Measurements from ENCODE around the gene SLC25A15. TPM values are rescaled to one million over a fixed set of nuclear protein-coding genes. Genes with fewer than 3 reads are reported as not detected.

Gene SLC25A15
- total RNA-seq, 1 donor from 2014 or later, result 5.8 TPM

GRCh38 chr13:40798380-40798779, 9.0 kb downstream of the SLC25A15 start:
- Histone ChIP-seq H3K36me3 (peaks cover 8% of the 10 kb centered on the region), H3K4me1 (no peaks in the 10 kb centered on the region), H3K4me3 (no peak overlapping the region), H3K27me3 (no peaks in the 10 kb centered on the region), H3K27ac (no peak overlapping the region), H3K9me3 (no peaks in the 10 kb centered on the region)
- DNase-seq (no peak), ATAC-seq (peak; percentile 70)
- intact Hi-C loops (cut with DNase I), result no loop called here
- TF ChIP-seq, protein P1, sequence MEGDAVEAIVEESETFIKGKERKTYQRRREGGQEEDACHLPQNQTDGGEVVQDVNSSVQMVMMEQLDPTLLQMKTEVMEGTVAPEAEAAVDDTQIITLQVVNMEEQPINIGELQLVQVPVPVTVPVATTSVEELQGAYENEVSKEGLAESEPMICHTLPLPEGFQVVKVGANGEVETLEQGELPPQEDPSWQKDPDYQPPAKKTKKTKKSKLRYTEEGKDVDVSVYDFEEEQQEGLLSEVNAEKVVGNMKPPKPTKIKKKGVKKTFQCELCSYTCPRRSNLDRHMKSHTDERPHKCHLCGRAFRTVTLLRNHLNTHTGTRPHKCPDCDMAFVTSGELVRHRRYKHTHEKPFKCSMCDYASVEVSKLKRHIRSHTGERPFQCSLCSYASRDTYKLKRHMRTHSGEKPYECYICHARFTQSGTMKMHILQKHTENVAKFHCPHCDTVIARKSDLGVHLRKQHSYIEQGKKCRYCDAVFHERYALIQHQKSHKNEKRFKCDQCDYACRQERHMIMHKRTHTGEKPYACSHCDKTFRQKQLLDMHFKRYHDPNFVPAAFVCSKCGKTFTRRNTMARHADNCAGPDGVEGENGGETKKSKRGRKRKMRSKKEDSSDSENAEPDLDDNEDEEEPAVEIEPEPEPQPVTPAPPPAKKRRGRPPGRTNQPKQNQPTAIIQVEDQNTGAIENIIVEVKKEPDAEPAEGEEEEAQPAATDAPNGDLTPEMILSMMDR (IDR thresholded peaks at IDR 0.05), result no peak

DNA sequence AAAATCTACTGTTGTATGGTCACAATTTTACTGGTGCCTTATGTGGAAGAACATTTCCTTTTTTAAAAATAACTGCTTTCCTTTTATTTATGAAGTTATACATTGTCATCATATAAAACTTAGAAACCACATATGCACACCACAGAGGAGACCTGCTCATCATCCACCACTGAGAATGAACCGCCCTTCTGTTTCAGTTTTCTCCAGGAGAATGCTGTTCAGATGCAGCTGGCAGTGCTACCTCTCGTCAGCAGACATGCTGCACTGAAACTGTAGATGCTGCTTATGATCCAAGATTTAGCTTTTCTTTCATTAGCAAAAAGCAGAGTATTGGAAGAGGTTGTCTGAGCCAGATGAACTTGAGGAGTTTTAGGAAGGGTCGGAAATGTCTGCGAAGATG, 10.1 kb downstream of the SLC25A15 start:
- ATAC-seq (no peak), DNase-seq (no peak)
- Histone ChIP-seq H3K4me1 (no peaks in the 10 kb centered on the region), H3K36me3 (peaks cover 8% of the 10 kb centered on the region), H3K9me3 (no peaks in the 10 kb centered on the region), H3K27ac (no peak overlapping the region), H3K27me3 (no peaks in the 10 kb centered on the region), H3K4me3 (no peak overlapping the region)
- TF ChIP-seq, protein P1 (IDR thresholded peaks at IDR 0.05), result no peak
- intact Hi-C loops (cut with DNase I), result no loop called here

DNA sequence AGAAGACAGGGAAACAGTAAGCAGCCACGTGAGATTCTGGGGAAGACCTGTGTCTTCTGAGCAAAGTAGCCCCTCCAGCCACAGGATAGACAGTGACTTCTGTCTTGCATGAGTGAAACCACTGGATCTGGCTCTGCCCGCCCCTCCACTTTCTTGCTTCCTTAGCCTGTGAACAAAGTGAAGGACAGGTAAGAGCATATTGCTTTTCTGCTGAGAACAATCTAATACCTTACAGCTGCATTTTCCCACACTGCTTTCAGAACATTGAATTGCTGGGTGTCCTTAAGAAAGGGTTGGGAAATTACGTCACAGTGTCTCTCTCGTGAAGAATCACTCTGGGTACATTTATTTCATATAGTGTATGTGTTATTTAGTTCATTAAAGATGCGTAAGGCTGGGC, 11.1 kb downstream of the SLC25A15 start:
- ATAC-seq (no peak), DNase-seq (no peak)
- TF ChIP-seq, protein P1 (IDR thresholded peaks at IDR 0.05), result no peak
- H3K27ac ChIP-seq, result no peak overlapping the region
- H3K27me3 ChIP-seq, result no peaks in the 10 kb centered on the region
- peaks cover 8% of the 10 kb centered on the region for H3K36me3 ChIP-seq
- H3K4me1 ChIP-seq, result no peaks in the 10 kb centered on the region
- H3K9me3 ChIP-seq, result no peaks in the 10 kb centered on the region
- H3K4me3 ChIP-seq, result no peak overlapping the region
- intact Hi-C loops (cut with DNase I), result no loop called here

DNA sequence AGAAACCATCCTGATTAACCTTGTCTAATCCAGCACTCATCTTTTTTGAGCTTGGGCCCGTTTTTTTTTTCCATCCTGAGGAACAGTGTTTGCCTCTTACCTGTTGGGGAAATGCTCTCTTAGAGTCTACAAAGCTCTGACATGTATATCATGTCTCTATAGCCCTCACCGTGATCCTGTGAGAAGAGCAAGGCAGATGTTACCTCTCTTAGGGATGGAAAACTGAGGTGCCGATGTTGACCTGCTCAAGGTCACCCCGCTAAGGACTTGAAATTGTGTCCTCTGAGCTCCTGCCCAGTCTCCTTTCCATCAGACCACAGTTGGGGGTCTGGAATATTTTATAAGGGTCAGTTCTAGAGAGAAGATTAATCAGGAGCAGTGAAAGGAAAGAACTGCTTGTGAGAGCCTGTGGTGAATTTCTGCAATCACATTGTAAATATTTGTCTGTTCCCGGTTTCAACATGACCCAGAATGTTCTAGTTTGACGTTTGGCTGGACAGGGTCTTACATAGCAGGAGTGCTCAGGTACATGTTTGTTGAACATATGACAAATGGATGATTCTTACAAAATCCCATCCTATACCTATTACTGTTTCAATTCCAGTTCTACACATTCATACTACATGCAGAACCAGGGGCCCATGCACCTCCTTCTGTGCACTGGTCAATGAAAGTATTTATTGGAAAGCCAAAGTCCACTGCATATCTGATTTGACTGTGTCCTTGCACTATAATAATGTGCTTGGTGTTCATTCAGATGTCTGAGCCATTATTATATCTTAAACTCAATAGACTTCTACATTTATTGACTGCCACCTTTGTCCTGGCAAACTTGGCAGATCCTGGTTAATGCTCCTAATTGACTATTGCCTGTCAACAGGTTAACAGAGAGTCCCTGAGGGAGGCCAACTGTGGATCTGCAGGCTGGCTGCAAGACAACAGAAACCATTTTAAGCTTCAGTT, 12.1 kb downstream of the SLC25A15 start:
- Histone ChIP-seq H3K27me3 (no peaks in the 10 kb centered on the region), H3K4me1 (no peaks in the 10 kb centered on the region), H3K9me3 (no peaks in the 10 kb centered on the region), H3K36me3 (peaks cover 12% of the 10 kb centered on the region), H3K4me3 (no peak overlapping the region), H3K27ac (no peak overlapping the region)
- ATAC-seq, result no peak
- no peak for DNase-seq
- intact Hi-C loops (cut with DNase I), result no loop called here
- TF ChIP-seq, protein P1 (IDR thresholded peaks at IDR 0.05), result no peak

DNA sequence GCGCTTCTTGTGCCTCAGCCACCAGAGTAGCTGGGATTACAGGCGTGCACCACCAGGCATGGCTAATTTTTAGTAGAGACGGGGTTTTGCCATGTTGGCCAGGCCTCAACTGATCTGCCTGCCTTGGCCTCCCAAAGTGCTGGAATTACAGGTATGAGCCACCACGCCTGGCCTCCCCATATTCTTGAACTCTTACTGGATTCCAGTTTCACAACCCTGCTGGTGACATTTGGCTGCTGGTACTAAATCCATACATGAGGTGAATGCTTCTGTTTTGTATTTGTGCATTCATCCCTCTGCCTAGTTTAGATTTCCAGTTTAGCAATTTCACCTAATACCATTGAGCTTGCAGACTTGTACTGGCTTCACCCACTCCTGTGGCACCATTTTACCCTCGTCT, 13.9 kb downstream of the SLC25A15 start:
- no peak overlapping the region for H3K4me3 ChIP-seq
- DNase-seq (no peak), ATAC-seq (no peak)
- H3K36me3 ChIP-seq, result peaks cover 22% of the 10 kb centered on the region
- no peaks in the 10 kb centered on the region for H3K27me3 ChIP-seq
- TF ChIP-seq, protein P1 (IDR thresholded peaks at IDR 0.05), result no peak
- no peaks in the 10 kb centered on the region for H3K4me1 ChIP-seq
- no peak overlapping the region for H3K27ac ChIP-seq
- no peaks in the 10 kb centered on the region for H3K9me3 ChIP-seq
- intact Hi-C loops (cut with DNase I), result no loop called here
